Activated T-cell treated with anti-CD3 and anti-CD28 coated beads for 1 hour (primary cell): Measurements from ENCODE around the gene CCL23.
"Not testable (repeated sequence)": the region's sequence is repeated elsewhere in the genome, so short reads cannot be mapped to it uniquely, and the experiment has no call there.

Experiments
- DNase-seq: peaks from one replicate; pipeline ENCODE4 v3.0.0-alpha.2; 2020; ENCODE audit warnings: low read depth

CCL23 gene

DNA sequence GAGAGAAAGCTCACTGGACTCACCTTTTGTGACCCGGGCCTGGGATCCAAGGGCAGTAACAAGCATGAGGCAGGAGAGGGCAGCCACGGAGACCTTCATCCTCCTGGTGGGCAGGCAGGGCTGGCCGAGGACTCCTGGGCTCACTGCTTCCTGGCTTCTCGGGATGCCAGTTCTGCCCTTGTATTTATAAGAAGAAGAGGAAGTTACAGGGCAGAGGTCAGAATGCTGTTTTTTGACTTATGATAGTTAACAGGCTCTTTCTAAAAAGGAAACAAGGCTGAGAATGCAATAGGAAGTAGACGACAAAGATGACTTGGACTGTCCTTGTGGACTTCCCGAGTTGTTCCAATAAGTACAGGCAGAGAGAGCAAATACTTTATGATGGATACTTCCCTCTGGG is at the start of gene CCL23:
Gene CCL23 (minus strand): TSS at position 174 of the 400 bp plus-strand sequence. CDS start 75 bp downstream, at position 99.
- DNase-seq, result no peak

- DNase-seq, result no peak
Observed at GRCh38 chr17:36066365-36066985, 48.7 kb upstream of the CCL23 start.

DNA sequence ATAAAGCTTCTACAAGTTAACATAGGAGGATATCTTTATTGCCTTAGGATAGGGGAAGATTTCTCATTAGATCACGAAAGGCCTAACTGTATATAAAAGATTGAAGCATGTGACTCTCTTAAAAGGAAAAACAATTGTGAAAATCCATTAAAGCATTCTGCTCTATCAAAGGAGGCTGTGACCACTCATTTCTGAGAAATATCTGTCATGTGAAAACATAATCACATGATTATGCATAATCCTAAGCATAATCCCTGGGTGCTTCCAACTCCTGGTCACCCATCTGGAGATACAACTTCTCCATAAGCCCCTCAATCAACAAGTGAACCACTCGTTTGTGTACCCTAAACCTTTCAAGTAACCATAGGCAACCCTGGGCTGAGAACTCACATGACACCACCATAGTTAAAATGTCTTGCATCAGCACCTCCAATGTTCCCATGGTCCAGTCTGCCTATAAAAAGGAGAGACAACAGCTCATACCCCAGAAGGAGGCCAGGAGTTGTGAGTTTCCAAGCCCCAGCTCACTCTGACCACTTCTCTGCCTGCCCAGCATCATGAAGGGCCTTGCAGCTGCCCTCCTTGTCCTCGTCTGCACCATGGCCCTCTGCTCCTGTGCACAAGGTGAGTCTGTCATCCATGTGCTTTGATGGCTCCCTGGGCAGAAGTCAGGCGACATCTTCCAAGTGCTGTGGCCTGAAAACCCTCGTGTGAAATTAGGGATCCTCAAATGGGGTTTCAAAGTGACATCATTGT is 46.2 kb upstream of the CCL23 start, which contains the start of gene CCL18:
Gene CCL18 (plus strand): TSS at position 487 of the 756 bp plus-strand sequence. CDS start 71 bp downstream, at position 558.
- DNase-seq, result no peak

- no peak for DNase-seq
Observed at GRCh38 chr17:36060816-36061215, 43.0 kb upstream of the CCL23 start.

- no peak for DNase-seq
Observed at GRCh38 chr17:36059406-36059805, 41.6 kb upstream of the CCL23 start.

GRCh38 chr17:36057911-36058310 is 40.1 kb upstream of the CCL23 start:
- no peak for DNase-seq

GRCh38 chr17:36055921-36056520 is 38.2 kb upstream of the CCL23 start:
- no peak for DNase-seq

DNA sequence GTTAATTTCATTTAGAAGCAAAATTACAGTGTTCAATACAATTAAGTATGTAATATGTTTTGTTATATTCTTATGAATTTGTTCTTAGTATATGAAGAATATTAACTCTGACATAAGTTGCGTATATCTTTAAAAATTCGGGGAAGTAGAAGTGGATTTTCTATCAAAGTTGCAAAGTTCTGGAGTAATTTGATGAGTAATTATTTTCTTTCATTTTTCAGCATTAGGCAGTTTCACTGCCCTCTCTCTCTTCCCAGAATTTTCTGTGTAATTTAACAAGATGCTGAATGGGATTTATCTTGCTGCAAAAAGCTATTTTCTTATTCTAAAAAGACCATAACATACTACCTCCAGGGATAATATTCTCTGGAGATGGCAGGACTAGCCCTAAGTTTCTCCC is 37.4 kb upstream of the CCL23 start:
- no peak for DNase-seq

- DNase-seq, result no peak
Observed at GRCh38 chr17:36049643-36050042, 31.9 kb upstream of the CCL23 start.

DNA sequence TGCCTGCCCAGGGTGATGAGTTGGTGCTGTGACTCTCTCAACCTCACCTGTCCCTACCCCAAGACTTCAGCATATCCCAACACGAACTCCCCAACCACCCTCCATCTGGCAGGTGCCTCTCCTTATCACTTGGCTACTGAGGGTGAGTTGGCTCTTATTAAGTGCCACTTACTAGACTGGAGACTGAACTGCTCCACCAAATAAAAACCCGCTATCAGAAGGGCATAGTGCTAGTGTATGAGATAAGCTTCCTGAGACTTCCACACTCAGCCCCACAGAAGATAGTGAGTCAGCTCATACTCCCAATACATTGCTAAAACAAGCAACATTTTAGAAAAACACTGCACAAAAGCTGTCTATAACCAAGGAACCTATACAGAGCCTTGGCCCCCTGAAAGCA is 30.3 kb upstream of the CCL23 start:
- DNase-seq, result no peak

DNA sequence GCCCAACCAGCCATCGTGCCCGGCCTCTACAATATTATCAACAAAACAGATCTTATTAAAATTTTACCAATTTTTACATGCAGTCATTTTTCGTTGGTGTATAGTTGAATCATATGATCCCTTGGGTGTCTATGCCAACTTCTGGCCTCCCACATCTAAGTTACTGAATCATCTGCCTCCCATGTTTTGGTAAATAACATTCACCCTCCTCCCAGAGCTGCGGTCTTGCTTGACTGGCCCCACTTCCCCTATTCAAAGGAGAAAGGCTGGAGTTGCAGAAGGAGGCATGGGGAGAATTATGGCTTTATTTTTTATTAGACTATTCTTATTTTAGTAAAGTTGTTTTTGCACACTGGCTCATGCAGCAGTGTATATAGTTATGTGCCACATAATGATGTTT is 18.5 kb upstream of the CCL23 start:
- DNase-seq, result no peak

- no peak for DNase-seq
Observed at GRCh38 chr17:36034127-36034526, 16.4 kb upstream of the CCL23 start.

DNA sequence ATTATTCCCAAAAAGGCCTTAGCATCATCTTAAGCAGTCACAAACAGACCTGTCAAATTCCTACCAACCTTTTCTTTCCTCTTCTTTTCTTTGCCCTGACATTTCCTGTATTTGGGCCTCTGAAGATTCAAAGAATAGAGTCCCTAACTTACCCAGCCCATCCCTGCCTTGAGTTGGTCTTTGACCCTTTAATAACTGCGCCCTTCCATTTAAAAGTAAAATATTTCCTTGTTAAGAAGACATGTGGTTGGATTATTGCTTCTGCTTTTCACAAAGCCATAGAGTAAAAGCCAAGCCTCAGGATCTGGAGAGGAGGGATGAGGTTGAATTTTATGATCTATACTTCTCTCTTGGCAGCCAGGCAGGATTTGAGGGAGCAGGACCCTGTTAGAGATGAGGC is 13.2 kb upstream of the CCL23 start:
- DNase-seq, result no peak

DNA sequence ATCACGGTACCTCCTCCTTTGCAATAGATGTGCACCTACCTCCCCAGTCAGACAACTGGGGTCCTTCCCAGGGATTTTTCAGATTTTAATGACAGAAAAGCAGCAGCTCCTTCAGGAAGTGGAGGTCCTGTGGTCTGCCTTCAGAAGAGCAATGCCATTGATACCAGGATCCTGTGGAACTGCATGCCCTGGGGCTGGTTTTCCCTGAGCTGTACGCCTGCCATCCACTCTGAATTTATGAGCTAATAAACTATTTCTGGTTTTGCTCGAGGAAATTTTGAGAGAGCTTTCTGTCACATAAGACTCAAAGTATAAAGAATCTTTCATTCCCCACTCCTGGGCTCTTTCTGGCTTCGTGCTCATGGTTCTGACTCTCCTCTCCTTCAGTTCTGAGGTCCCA is 10.0 kb upstream of the CCL23 start:
- DNase-seq, result no peak

DNA sequence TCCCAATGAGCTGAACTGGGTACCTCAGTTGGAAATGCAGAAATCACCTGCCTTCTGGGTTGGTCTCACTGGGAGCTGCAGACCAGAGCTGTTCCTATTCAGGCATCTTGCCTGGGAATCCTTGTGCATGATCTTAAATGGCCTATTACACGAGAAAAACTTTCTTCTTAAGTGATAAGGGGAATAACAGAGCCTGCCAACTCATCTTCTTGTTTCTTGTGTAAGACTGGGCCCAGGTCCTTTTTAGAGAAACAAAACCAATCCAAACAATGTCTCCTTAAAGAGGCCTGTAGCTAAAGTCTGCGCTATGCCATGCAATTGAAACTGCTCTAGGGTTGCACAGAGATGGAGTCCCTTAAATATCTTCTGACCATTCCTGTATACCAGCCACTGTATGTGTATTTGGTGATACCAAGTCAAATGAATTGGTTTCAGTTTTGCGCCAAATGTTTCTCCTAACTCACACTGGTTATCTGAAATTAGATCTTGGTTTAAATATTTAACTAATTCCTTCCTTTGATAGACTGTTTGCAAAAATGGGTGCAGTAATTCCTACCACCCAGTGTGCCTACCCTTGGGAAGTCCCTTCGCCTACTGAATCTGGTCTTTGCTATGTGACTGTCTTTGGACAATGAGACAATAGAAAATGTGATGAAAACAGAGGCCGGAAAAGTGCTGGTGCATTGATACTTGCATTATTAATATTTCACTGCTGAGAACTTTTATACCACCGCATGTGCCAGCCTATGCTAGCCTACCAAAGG is 6.5 kb upstream of the CCL23 start:
- no peak for DNase-seq

DNA sequence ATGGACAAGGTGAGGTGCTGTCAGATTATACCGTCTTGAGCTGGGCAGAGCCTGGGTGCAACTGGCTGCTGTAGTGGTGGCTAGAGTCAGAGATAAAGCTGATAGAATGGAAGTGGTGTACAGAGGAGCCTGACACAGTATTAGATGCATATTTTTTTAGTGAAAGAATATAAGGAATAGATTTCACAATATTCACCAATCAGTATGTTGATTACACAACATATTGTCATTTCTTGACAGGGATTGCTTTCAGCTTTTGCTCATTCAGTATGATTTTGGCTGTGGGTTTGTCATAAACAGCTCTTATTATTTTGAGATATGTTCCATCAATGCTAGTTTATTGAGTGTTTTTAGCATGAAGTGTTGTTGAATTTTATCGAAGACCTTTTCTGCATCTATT is 1.7 kb upstream of the CCL23 start:
- no peak for DNase-seq

DNA sequence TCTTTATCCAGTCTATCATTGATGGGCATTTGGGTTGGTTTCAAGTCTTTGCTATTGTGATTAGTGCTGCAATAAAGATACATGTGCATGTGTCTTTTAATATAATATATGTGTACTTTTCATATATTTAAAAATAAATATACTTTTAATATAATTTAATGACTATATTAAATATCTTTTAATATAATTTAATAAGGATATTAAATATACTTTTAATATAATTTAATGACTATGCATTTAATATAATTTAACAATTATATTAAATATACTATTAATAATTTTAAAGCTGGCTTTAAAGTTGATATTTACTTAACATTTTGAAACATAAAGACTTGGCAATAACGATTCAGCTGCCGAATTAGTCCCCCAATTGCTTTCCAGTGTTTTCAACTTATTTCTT is 1.2 kb downstream of the CCL23 start:
- no peak for DNase-seq

DNA sequence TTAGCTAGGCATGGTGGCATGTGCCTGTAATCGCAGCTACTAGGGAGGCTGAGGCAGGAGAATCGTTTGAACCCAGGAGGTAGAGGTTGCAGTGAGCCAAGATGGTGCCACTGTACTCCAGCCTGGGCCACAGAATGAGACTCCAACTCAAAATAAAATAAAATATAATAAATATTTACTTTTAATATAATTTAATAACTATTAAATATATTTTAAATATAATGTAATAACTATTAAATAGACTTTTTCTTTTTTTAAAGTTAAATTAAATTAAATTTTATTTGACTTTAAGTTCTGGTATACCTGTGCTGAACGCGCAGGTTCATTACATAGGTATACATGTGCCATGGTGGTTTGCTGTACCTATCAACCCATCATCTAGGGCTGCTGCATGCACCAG is 1.9 kb downstream of the CCL23 start:
- DNase-seq, result not testable (repeated sequence)

DNA sequence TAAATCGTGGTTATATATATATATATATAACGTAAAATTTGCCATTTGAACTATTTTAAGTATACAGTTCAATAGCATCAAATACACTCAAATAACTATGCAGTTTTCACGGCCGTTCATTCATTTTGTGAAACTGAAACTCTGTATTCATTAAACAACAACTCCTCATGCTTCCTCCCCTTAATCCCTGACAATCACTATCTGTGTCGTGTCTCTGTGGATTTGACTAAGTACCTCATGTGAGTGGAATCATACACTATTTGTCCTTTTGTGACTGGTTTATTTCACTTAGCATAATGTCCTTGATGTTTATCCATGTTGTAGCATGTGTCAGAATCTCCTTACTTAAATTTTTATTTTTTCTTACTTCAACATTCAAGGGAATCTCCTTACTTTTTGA is 2.8 kb downstream of the CCL23 start:
- no peak for DNase-seq

- DNase-seq, result no peak
Observed at GRCh38 chr17:36011201-36011600, 6.6 kb downstream of the CCL23 start.

DNA sequence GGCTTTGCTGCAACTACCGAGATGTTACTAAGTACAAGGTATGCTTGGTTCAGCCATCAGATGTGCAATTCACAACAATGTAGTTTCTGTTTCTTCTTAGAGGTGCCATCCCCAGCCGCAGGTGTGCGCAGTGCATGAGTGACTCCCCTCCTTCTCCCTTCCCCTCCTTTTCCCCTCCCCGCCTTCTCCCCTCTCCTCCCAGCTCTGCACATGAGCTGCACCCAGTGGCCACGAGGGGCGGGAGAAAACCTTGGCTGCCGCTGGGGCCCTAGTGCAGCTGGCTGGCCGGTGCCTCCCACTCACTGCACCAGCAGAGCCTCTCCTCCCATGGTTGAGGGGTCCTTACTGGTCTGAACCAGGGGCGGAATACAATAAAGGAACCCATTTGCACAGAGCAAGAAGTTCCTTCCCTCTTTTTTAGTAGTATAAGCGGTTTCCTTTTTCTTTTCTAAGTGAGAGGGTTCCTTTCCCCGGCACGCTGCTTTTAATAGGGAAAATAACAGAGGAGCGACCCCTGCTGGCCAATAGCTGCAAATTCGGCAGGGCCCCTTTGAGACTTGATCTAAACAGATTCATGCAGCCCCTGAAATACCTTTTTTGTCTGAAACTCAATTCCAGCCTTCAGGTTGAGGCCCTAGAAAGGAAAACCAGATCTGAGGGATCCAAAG is 8.6 kb downstream of the CCL23 start:
- no peak for DNase-seq

GRCh38 chr17:36004594-36005108 is 13.1 kb downstream of the CCL23 start:
- no peak for DNase-seq
